ENCODE measurements around the gene INPP5F.

Gene INPP5F

GRCh38 chr10:119693262-119693957 lies 32.4 kb upstream of the INPP5F start:
- in situ Hi-C loops (cut with MboI; ENCODE audit: low sequenced_read_pairs, unreplicated experiment), result loop anchor here (5.0 to 25.0 kb wide), 2 partner anchors 34 to 644 kb away; partner anchors contain the start of gene INPP5F
- peak; percentile 85 for DNase-seq (ENCODE audit: low spot score)

GRCh38 chr10:119694608-119695007 lies 31.2 kb upstream of the INPP5F start:
- TF ChIP-seq CTCF (IDR thresholded peaks at IDR 0.05; ENCODE audit: borderline replicate concordance, control extremely low read depth, extremely low read depth, insufficient read depth, missing control alignments), result no peak
- in situ Hi-C loops (cut with MboI; ENCODE audit: low sequenced_read_pairs, unreplicated experiment), result loop anchor here (5.0 to 25.0 kb wide), 2 partner anchors 33 to 643 kb away; partner anchors contain the start of gene INPP5F
- no peak for DNase-seq (ENCODE audit: low spot score)

More at GRCh38 chr10:119693262-119693957, 32.4 kb upstream of the INPP5F start:
- no peak for TF ChIP-seq CTCF (IDR thresholded peaks at IDR 0.05; ENCODE audit: borderline replicate concordance, control extremely low read depth, extremely low read depth, insufficient read depth, missing control alignments)

- no peak for TF ChIP-seq CTCF (IDR thresholded peaks at IDR 0.05; ENCODE audit: borderline replicate concordance, control extremely low read depth, extremely low read depth, insufficient read depth, missing control alignments)
- in situ Hi-C loops (cut with MboI; ENCODE audit: low sequenced_read_pairs, unreplicated experiment), result no loop called here
- DNase-seq (ENCODE audit: low spot score), result peak; percentile 61
Observed at GRCh38 chr10:119700321-119700954, 25.4 kb upstream of the INPP5F start.

- TF ChIP-seq CTCF (IDR thresholded peaks at IDR 0.05; ENCODE audit: borderline replicate concordance, control extremely low read depth, extremely low read depth, insufficient read depth, missing control alignments), result no peak
- DNase-seq (ENCODE audit: low spot score), result no peak
- in situ Hi-C loops (cut with MboI; ENCODE audit: low sequenced_read_pairs, unreplicated experiment), result no loop called here
Observed at GRCh38 chr10:119701861-119702260, 24.0 kb upstream of the INPP5F start.

- no peak for DNase-seq (ENCODE audit: low spot score)
- in situ Hi-C loops (cut with MboI; ENCODE audit: low sequenced_read_pairs, unreplicated experiment), result no loop called here
- no peak for TF ChIP-seq CTCF (IDR thresholded peaks at IDR 0.05; ENCODE audit: borderline replicate concordance, control extremely low read depth, extremely low read depth, insufficient read depth, missing control alignments)
Observed at GRCh38 chr10:119702583-119702982, 23.3 kb upstream of the INPP5F start.

GRCh38 chr10:119703903-119704508 lies 21.8 kb upstream of the INPP5F start:
- no peak for DNase-seq (ENCODE audit: low spot score)
- in situ Hi-C loops (cut with MboI; ENCODE audit: low sequenced_read_pairs, unreplicated experiment), result no loop called here

More at GRCh38 chr10:119703903-119704508, 21.8 kb upstream of the INPP5F start:
- TF ChIP-seq CTCF (IDR thresholded peaks at IDR 0.05; ENCODE audit: borderline replicate concordance, control extremely low read depth, extremely low read depth, insufficient read depth, missing control alignments), result no peak
